IgD-negative memory B cell (primary cell): Measurements from ENCODE around the gene MRPL49. TPM values are rescaled to one million over a fixed set of nuclear protein-coding genes. Genes with fewer than 3 reads are reported as not detected.
A peak's percentile ranks its signal among the peaks of the same experiment; 100 is the strongest.

Experiments
- H3K27ac Mint-ChIP-seq, 3 donors: one replicate each; pipeline ENCODE4 v1.8.0; 2020 to 2022; ENCODE audit warnings: mild to moderate bottlenecking in 3 of 3, mixed read lengths in 3 of 3, moderate library complexity in 1 of 3
- H3K27me3 Mint-ChIP-seq: one replicate; pipeline ENCODE4 v1.8.0; 2021; ENCODE audit warnings: mixed read lengths
- H3K36me3 Mint-ChIP-seq: one replicate; pipeline ENCODE4 v1.8.0; 2020; ENCODE audit warnings: mild to moderate bottlenecking, mixed read lengths
- H3K4me1 Mint-ChIP-seq, 3 donors: one replicate each; pipeline ENCODE4 v1.8.0; 2020 to 2022; ENCODE audit warnings: mixed read lengths in 3 of 3, mild to moderate bottlenecking in 1 of 3
- H3K4me3 Mint-ChIP-seq, 4 donors: one replicate each; pipeline ENCODE4 v1.8.0; 2020 to 2022; ENCODE audit warnings: mild to moderate bottlenecking in 4 of 4, mixed read lengths in 4 of 4, moderate library complexity in 3 of 4
- H3K9me3 Mint-ChIP-seq, 3 donors: one replicate each; pipeline ENCODE4 v1.8.0; 2020 to 2021; ENCODE audit warnings: mixed read lengths in 3 of 3, mild to moderate bottlenecking in 1 of 3
- polyA plus RNA-seq: library from polyadenylated mRNA; unstranded; fragments of 300-500 nt; fragmentation: Illumina TruSeq; gene quantifications from one replicate; pipeline ENCODE4 v1.2.3, GENCODE V29; 2021

Gene MRPL49
- polyA plus RNA-seq, 1 donor from 2014 or later, result 95.5 TPM

- Mint-ChIP-seq H3K27ac (no peak overlapping the region), H3K27me3 (peaks cover 6% of the 10 kb centered on the region), H3K36me3 (no peaks in the 10 kb centered on the region), H3K9me3 (no peaks in the 10 kb centered on the region), H3K4me1 (peaks cover 19 to 21% (median 20%) of the 10 kb centered on the region in 3 donors), H3K4me3 (no peak overlapping the region)
Measured at GRCh38 chr11:65150509-65151299, 28.6 kb downstream of the MRPL49 start.

GRCh38 chr11:65151331-65151899 is 29.3 kb downstream of the MRPL49 start:
- H3K27ac Mint-ChIP-seq, result no peak overlapping the region

GRCh38 chr11:65152122-65152521 is 30.0 kb downstream of the MRPL49 start:
- peak overlapping the region in 2 of 4 donors; percentile 52 to 72 for H3K4me3 Mint-ChIP-seq
- H3K27me3 Mint-ChIP-seq, result peaks cover 1% of the 10 kb centered on the region
- H3K9me3 Mint-ChIP-seq, result no peaks in the 10 kb centered on the region
- H3K4me1 Mint-ChIP-seq, result peaks cover 10 to 13% (median 12%) of the 10 kb centered on the region in 3 donors
- no peaks in the 10 kb centered on the region for H3K36me3 Mint-ChIP-seq
- peak overlapping the region in 1 of 3 donors; percentile 18 for H3K27ac Mint-ChIP-seq

More at GRCh38 chr11:65151331-65151899, 29.3 kb downstream of the MRPL49 start:
- peaks cover 12 to 15% (median 14%) of the 10 kb centered on the region in 3 donors for H3K4me1 Mint-ChIP-seq
- peaks cover 1% of the 10 kb centered on the region for H3K27me3 Mint-ChIP-seq
- no peaks in the 10 kb centered on the region for H3K36me3 Mint-ChIP-seq
- no peaks in the 10 kb centered on the region for H3K9me3 Mint-ChIP-seq
- no peak overlapping the region for H3K4me3 Mint-ChIP-seq

- Mint-ChIP-seq H3K4me1 (peaks cover 18 to 26% (median 22%) of the 10 kb centered on the region in 3 donors), H3K27me3 (no peaks in the 10 kb centered on the region), H3K27ac (no peak overlapping the region), H3K36me3 (no peaks in the 10 kb centered on the region), H3K9me3 (no peaks in the 10 kb centered on the region), H3K4me3 (no peak overlapping the region)
Measured at GRCh38 chr11:65156256-65156655, 34.1 kb downstream of the MRPL49 start.

GRCh38 chr11:65156926-65157325 is 34.8 kb downstream of the MRPL49 start:
- Mint-ChIP-seq H3K4me3 (no peak overlapping the region), H3K36me3 (no peaks in the 10 kb centered on the region), H3K27me3 (no peaks in the 10 kb centered on the region), H3K4me1 (peaks cover 17 to 20% (median 17%) of the 10 kb centered on the region in 3 donors), H3K9me3 (no peaks in the 10 kb centered on the region), H3K27ac (peak overlapping the region in 1 of 3 donors; percentile 18)

- Mint-ChIP-seq H3K4me1 (peaks cover 12 to 17% (median 13%) of the 10 kb centered on the region in 3 donors), H3K9me3 (no peaks in the 10 kb centered on the region), H3K36me3 (no peaks in the 10 kb centered on the region), H3K4me3 (no peak overlapping the region), H3K27me3 (no peaks in the 10 kb centered on the region), H3K27ac (no peak overlapping the region)
Measured at GRCh38 chr11:65157336-65157735, 35.2 kb downstream of the MRPL49 start.

- Mint-ChIP-seq H3K27me3 (no peaks in the 10 kb centered on the region), H3K4me3 (peak overlapping the region in 1 of 4 donors; percentile 77), H3K27ac (peak overlapping the region in 1 of 3 donors; percentile 20)
Measured at GRCh38 chr11:65159012-65159411, 36.9 kb downstream of the MRPL49 start.

GRCh38 chr11:65160643-65161042 is 38.5 kb downstream of the MRPL49 start:
- Mint-ChIP-seq H3K4me3 (no peak overlapping the region), H3K4me1 (peaks cover 9 to 13% (median 12%) of the 10 kb centered on the region in 3 donors), H3K9me3 (no peaks in the 10 kb centered on the region), H3K27me3 (no peaks in the 10 kb centered on the region), H3K36me3 (no peaks in the 10 kb centered on the region), H3K27ac (no peak overlapping the region)

More at GRCh38 chr11:65159012-65159411, 36.9 kb downstream of the MRPL49 start:
- H3K9me3 Mint-ChIP-seq, result no peaks in the 10 kb centered on the region
- peaks cover 9 to 13% (median 12%) of the 10 kb centered on the region in 3 donors for H3K4me1 Mint-ChIP-seq
- H3K36me3 Mint-ChIP-seq, result no peaks in the 10 kb centered on the region

- Mint-ChIP-seq H3K27ac (no peak overlapping the region), H3K4me1 (peaks cover 9 to 13% (median 12%) of the 10 kb centered on the region in 3 donors), H3K9me3 (no peaks in the 10 kb centered on the region), H3K4me3 (no peak overlapping the region), H3K27me3 (no peaks in the 10 kb centered on the region), H3K36me3 (no peaks in the 10 kb centered on the region)
Measured at GRCh38 chr11:65163684-65164083, 41.6 kb downstream of the MRPL49 start.

- Mint-ChIP-seq H3K27ac (peak overlapping the region in 1 of 3 donors; percentile 22), H3K9me3 (no peaks in the 10 kb centered on the region), H3K27me3 (no peaks in the 10 kb centered on the region), H3K36me3 (peaks cover 3% of the 10 kb centered on the region), H3K4me1 (peaks cover 6 to 9% (median 8%) of the 10 kb centered on the region in 3 donors), H3K4me3 (no peak overlapping the region)
Measured at GRCh38 chr11:65165410-65166317, 43.5 kb downstream of the MRPL49 start.

GRCh38 chr11:65166893-65167292 is 44.8 kb downstream of the MRPL49 start:
- Mint-ChIP-seq H3K9me3 (no peaks in the 10 kb centered on the region), H3K27me3 (no peaks in the 10 kb centered on the region), H3K4me3 (no peak overlapping the region), H3K36me3 (peaks cover 3% of the 10 kb centered on the region), H3K27ac (no peak overlapping the region), H3K4me1 (peaks cover 6 to 9% (median 7%) of the 10 kb centered on the region in 3 donors)

GRCh38 chr11:65167656-65168055 is 45.5 kb downstream of the MRPL49 start:
- H3K9me3 Mint-ChIP-seq, result no peaks in the 10 kb centered on the region
- peaks cover 6 to 9% (median 7%) of the 10 kb centered on the region in 3 donors for H3K4me1 Mint-ChIP-seq
- H3K27ac Mint-ChIP-seq, result no peak overlapping the region
- no peaks in the 10 kb centered on the region for H3K27me3 Mint-ChIP-seq
- peaks cover 3% of the 10 kb centered on the region for H3K36me3 Mint-ChIP-seq
- no peak overlapping the region for H3K4me3 Mint-ChIP-seq

- peaks cover 3% of the 10 kb centered on the region for H3K36me3 Mint-ChIP-seq
- no peaks in the 10 kb centered on the region for H3K27me3 Mint-ChIP-seq
- peak overlapping the region in 2 of 4 donors; percentile 41 to 74 for H3K4me3 Mint-ChIP-seq
- peak overlapping the region in 1 of 3 donors; percentile 46 for H3K27ac Mint-ChIP-seq
- H3K9me3 Mint-ChIP-seq, result no peaks in the 10 kb centered on the region
- H3K4me1 Mint-ChIP-seq, result peaks cover 7 to 9% (median 8%) of the 10 kb centered on the region in 3 donors
Measured at GRCh38 chr11:65169164-65169641, 47.1 kb downstream of the MRPL49 start.

GRCh38 chr11:65170058-65170534 is 48.0 kb downstream of the MRPL49 start, which contains the start of gene SPDYC:
TSS of gene SPDYC (plus strand) at chr11:65170233. CDS start at chr11:65171358, 1,125 bp downstream.
- Mint-ChIP-seq H3K4me1 (peaks cover 7 to 11% (median 8%) of the 10 kb centered on the region in 3 donors), H3K9me3 (no peaks in the 10 kb centered on the region), H3K36me3 (peaks cover 3% of the 10 kb centered on the region), H3K4me3 (peak within 1 kb of the TSS in 2 of 4 donors; percentile 41 to 74), H3K27me3 (no peaks in the 10 kb centered on the region), H3K27ac (peak within 1 kb of the TSS in 1 of 3 donors; percentile 50)
